ENCODE data around the gene TMEM269.

DNA sequence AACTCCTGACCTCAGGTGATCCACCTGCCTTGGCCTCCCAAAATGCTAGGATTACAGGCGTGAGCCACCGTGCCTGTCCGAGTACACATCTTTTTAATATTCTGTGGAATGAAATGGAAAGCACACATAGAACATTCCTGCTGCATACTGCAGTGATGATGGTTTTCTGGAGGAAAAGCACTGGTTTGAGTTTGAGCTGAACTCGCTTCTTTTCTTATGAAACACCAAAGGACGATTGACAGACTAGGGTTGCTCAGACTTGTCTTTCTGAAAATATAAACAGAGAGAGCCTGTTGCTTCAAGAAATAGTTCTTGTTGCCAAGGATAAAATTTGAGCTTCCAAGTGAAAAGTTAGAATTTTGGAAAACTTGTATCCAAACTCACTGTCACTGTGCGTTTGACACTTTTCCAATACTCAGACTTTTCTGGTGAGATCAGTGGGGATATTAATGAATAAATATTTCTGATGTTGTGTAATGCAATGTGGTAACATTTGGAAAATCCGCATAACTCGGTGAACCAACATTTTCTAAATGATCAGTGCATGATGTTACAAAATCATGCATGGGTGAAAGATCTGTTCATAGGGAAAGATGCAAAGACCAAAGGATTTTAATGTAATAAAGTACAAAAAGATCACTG lies 17.2 kb downstream of the TMEM269 start:
- TF ChIP-seq EZH2phosphoT487 (IDR thresholded peaks at IDR 0.05; ENCODE audit: low read depth, severe bottlenecking, unreplicated experiment) (no peak), EZH2 (IDR thresholded peaks at IDR 0.05; ENCODE audit: borderline replicate concordance) (no peak)
